Activated CD8-positive, alpha-beta memory T cell treated with anti-CD3 and anti-CD28 coated beads for 24 hours (primary cell): ENCODE results near the gene UACA.
"Not testable (repeated sequence)": the region's sequence is repeated elsewhere in the genome, so short reads cannot be mapped to it uniquely, and the experiment has no call there.

ENCODE experiments used
- DNase-seq: peaks from one replicate; pipeline ENCODE4 v3.0.0-alpha.2; 2020

Gene UACA

GRCh38 chr15:70753101-70753829, 10.1 kb downstream of the UACA start:
- DNase-seq: no peak

DNA sequence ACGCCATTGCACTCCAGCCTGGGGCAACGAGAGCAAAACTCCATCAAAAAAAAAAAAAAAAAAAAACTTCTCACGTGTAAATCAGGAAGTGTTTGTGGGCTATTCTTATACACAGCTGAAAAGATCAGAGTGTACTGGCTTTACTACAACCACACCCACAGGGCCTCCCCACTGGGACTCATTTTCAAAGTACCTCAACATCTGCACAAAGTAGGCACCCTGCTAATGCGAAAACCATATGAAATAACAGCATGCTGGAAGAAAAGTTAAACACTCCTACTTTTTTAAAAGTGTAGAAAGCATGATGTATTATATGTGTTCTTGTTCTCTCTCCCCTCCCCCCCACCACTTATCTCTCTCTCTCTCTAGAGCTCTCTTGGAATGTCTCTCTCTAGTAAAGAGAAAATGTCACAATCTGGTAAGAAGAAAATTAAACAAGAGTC, 11.1 kb downstream of the UACA start:
- no peak for DNase-seq

DNA sequence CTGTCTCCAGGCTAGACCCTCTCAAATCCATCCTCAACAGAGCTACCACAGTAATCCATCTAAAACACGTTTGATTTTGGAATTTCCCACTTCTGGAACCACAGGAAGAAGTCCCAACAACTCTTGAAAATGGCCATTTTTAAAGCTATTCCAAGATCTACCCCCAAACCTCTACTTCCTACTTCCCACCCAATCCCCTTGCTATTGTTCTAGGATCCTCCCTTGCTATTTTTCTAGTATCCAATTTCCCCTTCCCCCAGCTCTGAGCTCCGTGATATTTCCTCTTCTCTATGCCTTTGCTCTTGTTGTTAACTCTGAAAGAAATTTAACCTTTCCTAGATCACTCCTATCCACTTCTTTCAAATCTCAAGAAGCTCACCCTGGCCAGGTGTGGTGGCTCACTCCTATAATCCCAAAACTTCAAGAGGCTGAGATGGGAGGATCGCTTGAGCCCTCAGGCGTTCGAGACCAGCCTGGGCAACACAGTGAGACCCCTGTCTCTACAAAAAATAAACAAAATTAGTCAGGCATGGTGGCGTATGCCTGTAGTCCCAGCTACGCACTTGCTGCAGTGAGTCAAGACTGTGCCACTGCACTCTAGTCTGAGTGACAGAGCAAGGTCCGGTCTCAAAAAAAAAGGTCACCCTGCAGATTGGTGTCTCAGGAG, 13.0 kb downstream of the UACA start:
- no peak for DNase-seq

GRCh38 chr15:70748281-70748747, 15.0 kb downstream of the UACA start:
- DNase-seq: no peak

DNA sequence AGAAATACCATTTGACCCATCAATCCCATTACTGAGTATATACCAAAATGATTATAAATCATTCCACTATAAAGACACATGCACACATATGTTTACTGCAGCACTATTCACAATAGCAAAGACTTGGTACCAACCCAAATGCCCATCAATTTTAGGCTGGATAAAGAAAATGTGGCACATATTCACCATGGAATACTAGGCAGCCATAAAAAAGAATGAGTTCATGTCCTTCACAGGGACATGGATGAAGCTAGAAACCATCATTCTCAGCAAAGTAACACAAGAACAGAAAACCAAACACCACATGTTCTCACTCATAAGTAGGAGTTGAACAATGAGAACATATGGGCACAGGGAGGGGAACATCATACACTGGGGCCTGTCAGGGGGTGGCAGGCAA, 16.8 kb downstream of the UACA start:
- not testable (repeated sequence) for DNase-seq

DNA sequence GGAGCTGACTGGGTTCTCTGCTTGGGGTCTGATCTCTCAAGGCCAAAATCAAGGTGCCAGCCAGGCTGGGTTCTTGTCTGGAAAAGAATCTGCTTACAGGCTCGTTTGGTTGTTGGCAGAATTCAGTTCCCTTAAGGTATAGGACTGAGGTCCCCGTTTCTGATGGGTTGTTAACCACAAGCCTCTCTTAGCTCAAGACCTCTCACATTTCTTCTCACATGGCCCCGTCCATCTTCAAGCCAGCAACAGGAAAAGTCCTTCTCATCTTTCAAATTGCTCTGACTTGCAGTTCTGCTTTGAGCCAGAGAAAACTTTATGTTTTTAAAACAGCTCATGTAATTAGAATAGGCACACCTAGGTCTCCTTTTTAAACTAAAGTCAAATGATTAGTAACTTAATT, 20.4 kb downstream of the UACA start:
- no peak for DNase-seq

GRCh38 chr15:70741677-70742293, 21.6 kb downstream of the UACA start:
- DNase-seq: no peak

DNA sequence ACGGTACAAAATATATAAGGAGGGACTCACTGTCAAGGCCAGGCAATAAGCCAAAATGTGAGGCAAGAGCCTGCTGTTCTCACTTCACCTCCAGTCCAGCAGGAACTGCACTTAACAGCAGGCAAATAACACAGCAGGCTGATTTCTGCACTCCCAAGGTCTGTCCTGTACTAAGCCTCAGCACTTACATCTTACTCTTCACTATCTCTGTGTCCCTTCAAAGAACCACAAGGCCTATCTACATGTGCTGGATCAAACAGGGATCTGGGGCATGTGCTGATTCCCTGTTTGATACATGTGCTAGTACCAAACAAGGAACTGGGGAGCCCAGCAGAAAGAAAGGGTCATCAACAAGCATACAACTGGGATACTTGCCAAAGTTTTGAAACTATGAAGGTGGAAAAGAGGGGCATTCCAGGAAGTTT, 22.2 kb downstream of the UACA start:
- DNase-seq: no peak

- DNase-seq: not testable (repeated sequence)
Observed at GRCh38 chr15:70735040-70735439, 28.3 kb downstream of the UACA start.

GRCh38 chr15:70729164-70729563, 34.2 kb downstream of the UACA start:
- DNase-seq: no peak

GRCh38 chr15:70726753-70727152, 36.6 kb downstream of the UACA start:
- DNase-seq: no peak

- no peak for DNase-seq
Observed at GRCh38 chr15:70723927-70724326, 39.4 kb downstream of the UACA start.

DNA sequence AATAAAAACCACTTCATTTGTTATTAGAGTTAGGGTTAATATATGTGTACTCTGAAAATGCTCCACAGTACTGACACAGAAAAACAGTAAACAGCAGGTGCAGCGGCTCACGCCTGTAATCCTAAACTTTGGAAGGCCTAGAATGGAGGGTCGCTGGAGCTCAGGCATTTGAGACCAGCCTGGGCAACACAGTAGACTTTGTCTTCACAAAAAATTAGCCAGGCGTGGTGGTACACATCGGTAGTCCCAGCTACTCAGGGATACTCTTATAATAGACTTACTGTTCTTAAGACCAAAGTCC, 40.3 kb downstream of the UACA start:
- DNase-seq: no peak

- no peak for DNase-seq
Observed at GRCh38 chr15:70722266-70723121, 40.9 kb downstream of the UACA start.

DNA sequence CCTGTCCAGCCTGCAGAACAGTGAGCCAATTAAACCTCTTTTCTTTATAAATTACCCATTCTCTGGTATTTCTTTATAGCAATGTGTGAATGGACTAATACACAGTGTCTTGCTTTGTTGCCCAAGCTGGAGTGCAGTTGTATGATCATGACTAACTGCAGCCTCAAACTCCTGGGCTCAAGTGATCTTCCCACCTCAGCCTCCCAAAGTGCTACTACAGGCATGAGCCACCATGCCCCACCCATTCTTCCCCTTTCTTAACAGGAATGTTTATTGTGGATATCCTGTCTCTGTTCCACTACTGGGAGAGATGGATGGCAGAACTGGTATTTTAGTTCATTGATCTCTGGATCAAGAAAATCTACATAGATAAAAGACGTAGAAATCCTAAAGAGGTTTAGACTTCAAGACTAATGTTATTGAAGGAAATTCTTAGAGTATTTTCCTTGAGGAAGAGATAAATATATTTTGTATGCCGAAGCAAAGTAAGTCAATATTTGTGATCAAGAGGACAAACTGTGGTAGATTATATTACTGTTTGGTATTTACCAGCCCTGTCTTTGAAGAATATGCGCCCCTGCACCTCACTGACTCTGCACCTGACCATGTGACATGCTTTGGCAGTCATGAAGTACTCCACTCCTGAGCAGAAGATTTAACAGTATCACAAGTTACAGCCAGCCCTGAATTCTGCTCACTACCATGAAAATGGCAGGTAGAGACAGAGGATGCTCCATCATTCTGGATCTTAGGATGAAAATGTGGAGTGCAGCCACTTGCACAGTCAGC, 42.9 kb downstream of the UACA start:
- DNase-seq: no peak

- no peak for DNase-seq
Observed at GRCh38 chr15:70717237-70717793, 46.0 kb downstream of the UACA start.

GRCh38 chr15:70715840-70716485, 47.4 kb downstream of the UACA start:
- DNase-seq: no peak

- no peak for DNase-seq
Observed at GRCh38 chr15:70714565-70714964, 48.8 kb downstream of the UACA start.

- no peak for DNase-seq
Observed at GRCh38 chr15:70714015-70714414, 49.3 kb downstream of the UACA start.

- DNase-seq: no peak
Observed at GRCh38 chr15:70712271-70712670, 51.1 kb downstream of the UACA start.

GRCh38 chr15:70710714-70711113, 52.6 kb downstream of the UACA start:
- DNase-seq: no peak

DNA sequence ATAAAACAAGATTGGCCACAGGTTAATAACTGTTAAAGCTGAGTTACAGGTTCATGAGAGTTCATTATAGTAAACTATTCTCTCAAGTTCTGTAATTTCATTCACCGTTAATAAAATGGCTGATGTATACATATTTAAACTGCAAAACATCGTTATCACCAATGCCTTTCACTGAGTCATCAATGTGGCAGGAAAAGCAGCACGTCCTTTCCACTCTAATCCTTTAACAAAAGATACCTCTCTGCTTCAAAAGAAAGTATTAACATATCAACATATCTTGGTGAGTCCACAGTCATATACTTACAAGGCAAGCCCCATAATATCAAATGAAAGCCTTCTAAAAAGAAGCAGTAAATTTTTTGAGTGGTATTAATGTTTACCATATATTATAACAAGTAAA, 54.5 kb downstream of the UACA start:
- no peak for DNase-seq
